Measurements from ENCODE around the gene ANO2. TPM values are rescaled to one million over a fixed set of nuclear protein-coding genes. Genes with fewer than 3 reads are reported as not detected.
"Not testable (repeated sequence)": the region's sequence is repeated elsewhere in the genome, so short reads cannot be mapped to it uniquely, and the experiment has no call there.

ANO2 gene
- total RNA-seq, 1 donor from 2014 or later = 16.1 TPM

GRCh38 chr12:5716201-5716600, 228.9 kb downstream of the ANO2 start:
- DNase-seq (no peak), ATAC-seq (peak; percentile 80)
- intact Hi-C loops (cut with micrococcal nuclease) = no loop called here

- intact Hi-C loops (cut with micrococcal nuclease) = no loop called here
- ATAC-seq (no peak), DNase-seq (no peak)
Measured at GRCh38 chr12:5715021-5715420, 230.0 kb downstream of the ANO2 start.

- intact Hi-C loops (cut with micrococcal nuclease) = no loop called here
- DNase-seq (no peak), ATAC-seq (peak; percentile 85)
Measured at GRCh38 chr12:5713599-5714081, 231.4 kb downstream of the ANO2 start.

GRCh38 chr12:5710260-5710878, 234.7 kb downstream of the ANO2 start:
- DNase-seq (no peak), ATAC-seq (no peak)
- intact Hi-C loops (cut with micrococcal nuclease) = no loop called here

GRCh38 chr12:5708371-5708770, 236.7 kb downstream of the ANO2 start:
- intact Hi-C loops (cut with micrococcal nuclease) = no loop called here
- DNase-seq = no peak
- no peak for ATAC-seq

GRCh38 chr12:5706247-5706646, 238.8 kb downstream of the ANO2 start:
- ATAC-seq (no peak), DNase-seq (no peak)
- intact Hi-C loops (cut with micrococcal nuclease) = no loop called here

GRCh38 chr12:5705791-5706190, 239.3 kb downstream of the ANO2 start:
- DNase-seq (no peak), ATAC-seq (no peak)
- intact Hi-C loops (cut with micrococcal nuclease) = no loop called here

GRCh38 chr12:5694759-5695409, 250.2 kb downstream of the ANO2 start:
- intact Hi-C loops (cut with micrococcal nuclease) = no loop called here
- no peak for DNase-seq
- ATAC-seq = no peak

GRCh38 chr12:5692850-5693249, 252.2 kb downstream of the ANO2 start:
- DNase-seq (no peak), ATAC-seq (no peak)
- intact Hi-C loops (cut with micrococcal nuclease) = no loop called here

- ATAC-seq (peak; percentile 68), DNase-seq (peak; percentile 35)
- intact Hi-C loops (cut with micrococcal nuclease) = no loop called here
Measured at GRCh38 chr12:5691943-5692342, 253.1 kb downstream of the ANO2 start.

GRCh38 chr12:5690240-5690639, 254.8 kb downstream of the ANO2 start:
- intact Hi-C loops (cut with micrococcal nuclease) = no loop called here
- ATAC-seq (peak; percentile 76), DNase-seq (no peak)

- no peak for DNase-seq
- intact Hi-C loops (cut with micrococcal nuclease) = no loop called here
- ATAC-seq = no peak
Measured at GRCh38 chr12:5689773-5690172, 255.3 kb downstream of the ANO2 start.

- no peak for ATAC-seq
- intact Hi-C loops (cut with micrococcal nuclease) = no loop called here
Measured at GRCh38 chr12:5688226-5688625, 256.8 kb downstream of the ANO2 start.

GRCh38 chr12:5685935-5686334, 259.1 kb downstream of the ANO2 start:
- intact Hi-C loops (cut with micrococcal nuclease) = no loop called here
- no peak for DNase-seq
- no peak for ATAC-seq

More at GRCh38 chr12:5688226-5688625, 256.8 kb downstream of the ANO2 start:
- no peak for DNase-seq

GRCh38 chr12:5684989-5685388, 260.1 kb downstream of the ANO2 start:
- ATAC-seq (no peak), DNase-seq (no peak)
- intact Hi-C loops (cut with micrococcal nuclease) = no loop called here

GRCh38 chr12:5682581-5682980, 262.5 kb downstream of the ANO2 start:
- intact Hi-C loops (cut with micrococcal nuclease) = no loop called here
- no peak for DNase-seq
- ATAC-seq = no peak

- no peak for ATAC-seq
- intact Hi-C loops (cut with micrococcal nuclease) = no loop called here
- DNase-seq = no peak
Measured at GRCh38 chr12:5678176-5678575, 266.9 kb downstream of the ANO2 start.

GRCh38 chr12:5669624-5670023, 275.4 kb downstream of the ANO2 start:
- ATAC-seq; DNase-seq; intact Hi-C loops (cut with micrococcal nuclease): not testable (repeated sequence)

- DNase-seq (no peak), ATAC-seq (no peak)
- intact Hi-C loops (cut with micrococcal nuclease) = no loop called here
Measured at GRCh38 chr12:5665615-5666014, 279.4 kb downstream of the ANO2 start.

- DNase-seq (peak; percentile 49), ATAC-seq (peak; percentile 76)
- intact Hi-C loops (cut with micrococcal nuclease) = no loop called here
Measured at GRCh38 chr12:5661811-5662210, 283.2 kb downstream of the ANO2 start.

- intact Hi-C loops (cut with micrococcal nuclease) = no loop called here
- DNase-seq (no peak), ATAC-seq (no peak)
Measured at GRCh38 chr12:5660238-5660637, 284.8 kb downstream of the ANO2 start.
